ENCODE measurements around the gene CDC20B.

Gene CDC20B

DNA sequence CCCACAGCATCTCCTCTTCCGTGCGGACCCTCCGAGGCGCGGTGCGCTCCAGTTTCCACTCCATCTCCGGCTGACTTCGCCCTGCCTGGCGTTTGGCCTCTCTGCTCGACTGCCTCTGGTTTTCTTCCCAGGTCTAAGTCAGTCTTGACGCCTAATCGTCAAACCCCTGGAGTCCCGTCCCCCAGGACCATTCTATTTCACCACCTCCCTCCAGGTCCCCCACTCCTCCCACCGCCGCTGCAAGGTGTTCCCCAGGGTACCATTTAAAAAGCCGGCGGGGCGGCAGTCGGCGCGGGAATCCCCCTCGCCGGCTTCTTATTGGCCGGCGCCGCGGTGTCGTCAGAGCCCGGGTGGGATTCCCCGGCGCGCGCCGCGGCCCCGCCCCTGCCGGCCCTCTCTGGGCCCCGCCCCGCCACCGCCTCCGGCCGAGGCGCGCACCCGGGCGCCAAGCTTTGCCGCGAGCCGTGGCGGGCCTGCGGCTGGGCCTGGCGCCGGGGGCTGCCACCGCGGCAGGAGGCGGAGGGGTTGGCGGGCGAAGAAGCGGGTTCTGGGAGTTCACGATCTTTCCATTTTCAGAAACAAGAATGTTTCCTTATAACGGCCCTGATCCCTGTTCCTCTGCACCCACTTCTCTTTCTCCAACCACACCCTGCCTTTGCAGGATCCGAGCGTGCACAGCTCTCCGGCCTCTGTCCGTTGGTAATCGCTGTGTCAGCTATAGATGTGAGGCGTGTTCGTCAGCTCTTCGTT lies at the start of gene CDC20B (continued):
- no peak for TF ChIP-seq ZNF785 (tag by site-specific recombination; IDR thresholded peaks at IDR 0.05)
- no peak for TF ChIP-seq HOXA7 (CRISPR knock-in tag; IDR thresholded peaks at IDR 0.05; ENCODE audit: borderline replicate concordance)
- TF ChIP-seq FEZF1 (tag by site-specific recombination; IDR thresholded peaks at IDR 0.05): no peak
- peak; percentile 88 for TF ChIP-seq GLIS2 (tag by site-specific recombination; IDR thresholded peaks at IDR 0.05)
- no peak for TF ChIP-seq ZNF610 (tag by site-specific recombination; IDR thresholded peaks at IDR 0.05; ENCODE audit: borderline replicate concordance)
- TF ChIP-seq, protein P1, sequence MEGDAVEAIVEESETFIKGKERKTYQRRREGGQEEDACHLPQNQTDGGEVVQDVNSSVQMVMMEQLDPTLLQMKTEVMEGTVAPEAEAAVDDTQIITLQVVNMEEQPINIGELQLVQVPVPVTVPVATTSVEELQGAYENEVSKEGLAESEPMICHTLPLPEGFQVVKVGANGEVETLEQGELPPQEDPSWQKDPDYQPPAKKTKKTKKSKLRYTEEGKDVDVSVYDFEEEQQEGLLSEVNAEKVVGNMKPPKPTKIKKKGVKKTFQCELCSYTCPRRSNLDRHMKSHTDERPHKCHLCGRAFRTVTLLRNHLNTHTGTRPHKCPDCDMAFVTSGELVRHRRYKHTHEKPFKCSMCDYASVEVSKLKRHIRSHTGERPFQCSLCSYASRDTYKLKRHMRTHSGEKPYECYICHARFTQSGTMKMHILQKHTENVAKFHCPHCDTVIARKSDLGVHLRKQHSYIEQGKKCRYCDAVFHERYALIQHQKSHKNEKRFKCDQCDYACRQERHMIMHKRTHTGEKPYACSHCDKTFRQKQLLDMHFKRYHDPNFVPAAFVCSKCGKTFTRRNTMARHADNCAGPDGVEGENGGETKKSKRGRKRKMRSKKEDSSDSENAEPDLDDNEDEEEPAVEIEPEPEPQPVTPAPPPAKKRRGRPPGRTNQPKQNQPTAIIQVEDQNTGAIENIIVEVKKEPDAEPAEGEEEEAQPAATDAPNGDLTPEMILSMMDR (tag by site-specific recombination; IDR thresholded peaks at IDR 0.05): no peak
- no peak for TF ChIP-seq BCL11B (tag by site-specific recombination; IDR thresholded peaks at IDR 0.05; ENCODE audit: low read depth)
- TF ChIP-seq ZNF311 (tag by site-specific recombination; IDR thresholded peaks at IDR 0.05; ENCODE audit: borderline replicate concordance): no peak
- TF ChIP-seq ZNF701 (tag by site-specific recombination; IDR thresholded peaks at IDR 0.05): no peak
- no peak for TF ChIP-seq ZNF112 (tag by site-specific recombination; IDR thresholded peaks at IDR 0.05)
- TF ChIP-seq ZNF544 (tag by site-specific recombination; IDR thresholded peaks at IDR 0.05): no peak
- TF ChIP-seq, protein P2, sequence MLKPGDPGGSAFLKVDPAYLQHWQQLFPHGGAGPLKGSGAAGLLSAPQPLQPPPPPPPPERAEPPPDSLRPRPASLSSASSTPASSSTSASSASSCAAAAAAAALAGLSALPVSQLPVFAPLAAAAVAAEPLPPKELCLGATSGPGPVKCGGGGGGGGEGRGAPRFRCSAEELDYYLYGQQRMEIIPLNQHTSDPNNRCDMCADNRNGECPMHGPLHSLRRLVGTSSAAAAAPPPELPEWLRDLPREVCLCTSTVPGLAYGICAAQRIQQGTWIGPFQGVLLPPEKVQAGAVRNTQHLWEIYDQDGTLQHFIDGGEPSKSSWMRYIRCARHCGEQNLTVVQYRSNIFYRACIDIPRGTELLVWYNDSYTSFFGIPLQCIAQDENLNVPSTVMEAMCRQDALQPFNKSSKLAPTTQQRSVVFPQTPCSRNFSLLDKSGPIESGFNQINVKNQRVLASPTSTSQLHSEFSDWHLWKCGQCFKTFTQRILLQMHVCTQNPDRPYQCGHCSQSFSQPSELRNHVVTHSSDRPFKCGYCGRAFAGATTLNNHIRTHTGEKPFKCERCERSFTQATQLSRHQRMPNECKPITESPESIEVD (tag by site-specific recombination; IDR thresholded peaks at IDR 0.05): no peak
- TF ChIP-seq ZNF571 (tag by site-specific recombination; IDR thresholded peaks at IDR 0.05): no peak
- no peak for TF ChIP-seq ZNF248 (tag by site-specific recombination; IDR thresholded peaks at IDR 0.05)
- TF ChIP-seq SP7 (tag by site-specific recombination; IDR thresholded peaks at IDR 0.05): no peak; the same call in 1 of the 2 replicates
- 0 out of 2 replicates have a peak, but pooled peaks have one; percentile 16 for TF ChIP-seq ZNF561 (tag by site-specific recombination; IDR thresholded peaks at IDR 0.05; ENCODE audit: borderline replicate concordance)
- TF ChIP-seq KLF8 (tag by site-specific recombination; IDR thresholded peaks at IDR 0.05): no peak; the same call in none of the 2 replicates
- peak; percentile 42 for TF ChIP-seq ZXDB (tag by site-specific recombination; IDR thresholded peaks at IDR 0.05)
- no peak for TF ChIP-seq ZNF133 (tag by site-specific recombination; IDR thresholded peaks at IDR 0.05)
- TF ChIP-seq SETDB1 (IDR thresholded peaks at IDR 0.05; ENCODE audit: insufficient read length, low read length): no peak
- TF ChIP-seq, protein P3, sequence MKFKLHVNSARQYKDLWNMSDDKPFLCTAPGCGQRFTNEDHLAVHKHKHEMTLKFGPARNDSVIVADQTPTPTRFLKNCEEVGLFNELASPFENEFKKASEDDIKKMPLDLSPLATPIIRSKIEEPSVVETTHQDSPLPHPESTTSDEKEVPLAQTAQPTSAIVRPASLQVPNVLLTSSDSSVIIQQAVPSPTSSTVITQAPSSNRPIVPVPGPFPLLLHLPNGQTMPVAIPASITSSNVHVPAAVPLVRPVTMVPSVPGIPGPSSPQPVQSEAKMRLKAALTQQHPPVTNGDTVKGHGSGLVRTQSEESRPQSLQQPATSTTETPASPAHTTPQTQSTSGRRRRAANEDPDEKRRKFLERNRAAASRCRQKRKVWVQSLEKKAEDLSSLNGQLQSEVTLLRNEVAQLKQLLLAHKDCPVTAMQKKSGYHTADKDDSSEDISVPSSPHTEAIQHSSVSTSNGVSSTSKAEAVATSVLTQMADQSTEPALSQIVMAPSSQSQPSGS (tag by site-specific recombination; IDR thresholded peaks at IDR 0.05; ENCODE audit: low read depth): no peak
- 0 out of 2 replicates have a peak, but pooled peaks have one; percentile 20 for TF ChIP-seq ZNF221 (tag by site-specific recombination; IDR thresholded peaks at IDR 0.05; ENCODE audit: borderline replicate concordance)
- TF ChIP-seq ZNF660 (tag by site-specific recombination; IDR thresholded peaks at IDR 0.05): 0 out of 2 replicates have a peak, but pooled peaks have one; percentile 67
- no peak for TF ChIP-seq ZNF175 (tag by site-specific recombination; IDR thresholded peaks at IDR 0.05)
- TF ChIP-seq, protein P4, sequence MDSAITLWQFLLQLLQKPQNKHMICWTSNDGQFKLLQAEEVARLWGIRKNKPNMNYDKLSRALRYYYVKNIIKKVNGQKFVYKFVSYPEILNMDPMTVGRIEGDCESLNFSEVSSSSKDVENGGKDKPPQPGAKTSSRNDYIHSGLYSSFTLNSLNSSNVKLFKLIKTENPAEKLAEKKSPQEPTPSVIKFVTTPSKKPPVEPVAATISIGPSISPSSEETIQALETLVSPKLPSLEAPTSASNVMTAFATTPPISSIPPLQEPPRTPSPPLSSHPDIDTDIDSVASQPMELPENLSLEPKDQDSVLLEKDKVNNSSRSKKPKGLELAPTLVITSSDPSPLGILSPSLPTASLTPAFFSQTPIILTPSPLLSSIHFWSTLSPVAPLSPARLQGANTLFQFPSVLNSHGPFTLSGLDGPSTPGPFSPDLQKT (IDR thresholded peaks at IDR 0.05; ENCODE audit: borderline replicate concordance, low read depth, low read length): no peak
- TF ChIP-seq ZNF621 (tag by site-specific recombination; IDR thresholded peaks at IDR 0.05): no peak
- TF ChIP-seq, protein P5, sequence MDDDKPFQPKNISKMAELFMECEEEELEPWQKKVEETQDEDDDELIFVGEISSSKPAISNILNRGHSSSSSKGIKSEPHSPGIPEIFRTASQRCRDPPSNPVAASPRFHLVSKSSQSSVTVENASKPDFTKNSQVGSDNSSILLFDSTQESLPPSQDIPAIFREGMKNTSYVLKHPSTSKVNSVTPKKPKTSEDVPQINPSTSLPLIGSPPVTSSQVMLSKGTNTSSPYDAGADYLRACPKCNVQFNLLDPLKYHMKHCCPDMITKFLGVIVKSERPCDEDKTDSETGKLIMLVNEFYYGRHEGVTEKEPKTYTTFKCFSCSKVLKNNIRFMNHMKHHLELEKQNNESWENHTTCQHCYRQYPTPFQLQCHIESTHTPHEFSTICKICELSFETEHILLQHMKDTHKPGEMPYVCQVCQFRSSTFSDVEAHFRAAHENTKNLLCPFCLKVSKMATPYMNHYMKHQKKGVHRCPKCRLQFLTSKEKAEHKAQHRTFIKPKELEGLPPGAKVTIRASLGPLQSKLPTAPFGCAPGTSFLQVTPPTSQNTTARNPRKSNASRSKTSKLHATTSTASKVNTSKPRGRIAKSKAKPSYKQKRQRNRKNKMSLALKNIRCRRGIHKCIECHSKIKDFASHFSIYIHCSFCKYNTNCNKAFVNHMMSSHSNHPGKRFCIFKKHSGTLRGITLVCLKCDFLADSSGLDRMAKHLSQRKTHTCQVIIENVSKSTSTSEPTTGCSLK (tag by site-specific recombination; IDR thresholded peaks at IDR 0.05): no peak
- TF ChIP-seq BCL11A (tag by site-specific recombination; IDR thresholded peaks at IDR 0.05; ENCODE audit: low read depth): no peak
- TF ChIP-seq ZNF514 (tag by site-specific recombination; IDR thresholded peaks at IDR 0.05): no peak
- TF ChIP-seq PRDM1 (tag by site-specific recombination; IDR thresholded peaks at IDR 0.05): no peak
- no peak for TF ChIP-seq ZNF433 (tag by site-specific recombination; IDR thresholded peaks at IDR 0.05; ENCODE audit: low read depth)
- TF ChIP-seq ZNF670 (tag by site-specific recombination; IDR thresholded peaks at IDR 0.05; ENCODE audit: low read depth): no peak
- peak; percentile 69; the same call in 1 of the 2 replicates for TF ChIP-seq ZSCAN30 (tag by site-specific recombination; IDR thresholded peaks at IDR 0.05)
- TF ChIP-seq ZNF529 (tag by site-specific recombination; IDR thresholded peaks at IDR 0.05; ENCODE audit: insufficient replicate concordance): no peak
